PC-9 (cell line): ENCODE data around the gene ZNF284. TPM values are rescaled to one million over a fixed set of nuclear protein-coding genes. Genes with fewer than 3 reads are reported as not detected.
A peak's percentile ranks its signal among the peaks of the same experiment; 100 is the strongest.

Source experiments
- BruUV-seq: library from RNA; stranded (reverse); fragments of 400-500 nt; replicated peaks from 2 replicates; lab custom pipeline; 2021; lab: Mats Ljungman, UMichigan
- CTCF ChIA-PET: fragments of 300-600 bp; sonication (Branson Sonifier 250); formaldehyde crosslinking; loops from one replicate; lab custom pipeline; 2022; ENCODE audit warnings: antibody characterized with exemption; lab: Charles Lee
- POLR2A ChIA-PET: fragments of 300-600 bp; sonication (Branson Sonifier 250); formaldehyde crosslinking; loops from one replicate; lab custom pipeline; 2022; ENCODE audit warnings: antibody characterized with exemption; ENCODE audit not compliant: unreplicated experiment; lab: Charles Lee
- DNase-seq, 2 experiments: peaks; one replicate each; pipeline versions ENCODE4 v3.0.0 to v3.0.0-alpha.2; 2015 to 2022; ENCODE audit warnings: mixed read lengths in 1 of 2
- H2AFZ ChIP-seq: fragments of 200-600 bp; sonication (generic); 2 replicates; pipeline ENCODE4 v1.8.1; 2017; ENCODE audit warnings: antibody characterized with exemption
- H3F3A ChIP-seq: fragments of 200-600 bp; sonication (generic); 2 replicates; pipeline ENCODE4 v1.8.1; 2017; ENCODE audit warnings: antibody characterized with exemption, mild to moderate bottlenecking, low read depth; ENCODE audit not compliant: insufficient read depth
- H3K27ac ChIP-seq: fragments of 200-600 bp; sonication (generic); 2 replicates; pipeline ENCODE4 v1.6.1; 2016; ENCODE audit warnings: mixed run types
- H3K27me3 ChIP-seq: fragments of 200-600 bp; sonication (generic); 2 replicates; pipeline ENCODE4 v1.6.1; 2016; ENCODE audit warnings: low read depth, mixed run types; ENCODE audit not compliant: insufficient read depth
- H3K36me3 ChIP-seq: fragments of 200-600 bp; sonication (generic); 2 replicates; pipeline ENCODE4 v1.6.1; 2016; ENCODE audit warnings: low read depth, mixed run types
- H3K4me1 ChIP-seq: fragments of 200-600 bp; sonication (generic); replicated peaks from 2 replicates; pipeline ENCODE4 v1.6.1; 2016; ENCODE audit warnings: mixed run types; ENCODE audit not compliant: insufficient read depth
- H3K4me2 ChIP-seq: fragments of 200-600 bp; sonication (generic); 2 replicates; pipeline ENCODE4 v1.6.1; 2017; ENCODE audit warnings: mixed run types
- H3K4me3 ChIP-seq: fragments of 200-600 bp; sonication (generic); 2 replicates; pipeline ENCODE4 v1.6.1; 2016; ENCODE audit warnings: mixed run types
- H3K79me2 ChIP-seq: fragments of 200-600 bp; sonication (generic); 2 replicates; pipeline ENCODE4 v1.6.1; 2017; ENCODE audit warnings: low read depth, mixed run types
- H3K9me2 ChIP-seq: fragments of 200-600 bp; sonication (generic); 2 replicates; pipeline ENCODE4 v1.8.1; 2017; ENCODE audit warnings: mild to moderate bottlenecking; ENCODE audit not compliant: insufficient read depth
- H3K9me3 ChIP-seq: fragments of 200-600 bp; sonication (generic); 2 replicates; pipeline ENCODE4 v1.8.1; 2016; ENCODE audit warnings: low read depth; ENCODE audit not compliant: insufficient read depth
- H4K20me1 ChIP-seq: fragments of 200-600 bp; sonication (generic); 2 replicates; pipeline ENCODE4 v1.8.1; 2017; ENCODE audit not compliant: insufficient read depth
- EZH2 ChIP-seq: fragments of 200-600 bp; sonication (generic); IDR thresholded peaks from 2 replicates; pipeline ENCODE4 v1.8.0; 2017; ENCODE audit warnings: antibody characterized with exemption, low read depth
- intact Hi-C: fragments of 100-400 bp; cut with micrococcal nuclease; formaldehyde crosslinking; loops from one replicate; pipeline ENCODE4 v1.10.0; 2022; ENCODE audit not compliant: unreplicated experiment
- total RNA-seq: library from RNA; stranded (reverse); gene quantifications from 2 replicates; pipeline ENCODE4 v1.2.3, GENCODE V29; 2021
- TF ChIP-seq, protein P1 (sequence below): fragments of 200-600 bp; sonication (generic); conservative IDR thresholded peaks from 2 replicates; pipeline ENCODE4 v1.6.1; 2017; ENCODE audit warnings: mixed run types, antibody characterized with exemption, mild to moderate bottlenecking, moderate library complexity

ZNF284 gene
- total RNA-seq, 1 experiment from 2014 or later: 2.0 TPM

DNA sequence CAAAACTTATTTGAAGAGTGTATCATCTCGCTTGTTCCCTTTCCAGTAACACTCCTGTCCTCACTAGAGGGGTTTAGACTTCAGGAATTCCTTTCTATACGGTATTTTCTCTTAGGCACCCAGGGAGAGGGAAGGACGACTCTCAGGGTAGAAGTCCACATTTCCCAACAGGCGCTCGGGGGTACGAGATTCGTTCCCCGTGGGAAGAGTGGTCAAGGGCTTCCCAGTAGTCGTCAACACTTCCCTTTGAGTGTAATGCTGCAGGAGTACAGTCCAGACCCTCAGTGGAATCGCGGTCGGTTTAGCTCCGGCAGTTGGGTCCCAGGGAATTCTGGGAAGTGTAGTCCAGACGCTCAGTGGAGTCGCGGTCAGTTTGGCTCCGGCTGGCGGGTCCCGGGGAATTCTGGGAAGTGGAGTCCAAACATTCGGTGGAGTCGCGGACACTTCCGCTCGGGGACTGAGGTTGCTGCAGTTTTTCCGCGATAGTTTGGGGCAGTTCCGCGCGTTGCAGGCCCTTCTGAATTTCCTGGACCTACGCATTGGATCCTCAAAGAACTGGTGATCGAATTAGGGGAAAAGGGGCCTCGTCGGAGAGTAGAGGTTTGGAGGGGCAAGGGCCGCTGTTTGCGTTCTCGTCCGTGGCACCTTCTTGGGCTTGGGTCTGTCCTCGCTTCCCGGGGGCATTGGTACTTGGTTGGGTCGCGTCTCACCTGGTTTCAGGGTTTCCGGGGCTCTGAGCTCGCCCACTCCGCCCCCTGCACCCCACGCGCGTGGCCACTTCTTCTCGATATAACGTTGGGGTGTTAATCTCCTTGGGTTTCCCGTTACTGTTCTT lies 22.2 kb downstream of the ZNF284 start, which contains the start of gene ZNF224:
Gene ZNF224, plus strand, starts transcription at position 431 of the 835 bp plus-strand sequence. CDS start 3,513 bp downstream, outside the sequence.
- Histone ChIP-seq H3K27me3 (no peaks in the 10 kb centered on the region), H3K4me2 (peak within 1 kb of the TSS; percentile 97), H3K9me2 (no peaks in the 10 kb centered on the region), H3K27ac (peak within 1 kb of the TSS; percentile 10; the same call in 1 of the 2 replicates), H3K79me2 (peaks cover 20% of the 10 kb centered on the region), H3K4me3 (peak within 1 kb of the TSS; percentile 65), H2AFZ (peak within 1 kb of the TSS; percentile 100), H4K20me1 (no peaks in the 10 kb centered on the region), H3K4me1 (peaks cover 19% of the 10 kb centered on the region), H3K9me3 (0 out of 2 replicates have a peak, but pooled peaks cover 3% of the 10 kb centered on the region), H3F3A (peaks cover 9% of the 10 kb centered on the region; the same call in 1 of the 2 replicates), H3K36me3 (peaks cover 17% of the 10 kb centered on the region)
- POLR2A ChIA-PET: interaction anchor here (0.9 kb wide), 1 partner anchor 551 kb away, joined by 3 read pairs; no protein-coding TSS in a partner anchor
- CTCF ChIA-PET: no interaction called here
- intact Hi-C loops: loop anchor here (1.0 to 2.0 kb wide), 4 partner anchors 19 to 110 kb away; partner anchors contain the start of genes ZNF155, ZNF222 and ZNF225
- no peak for TF ChIP-seq EZH2
- TF ChIP-seq, protein P1, sequence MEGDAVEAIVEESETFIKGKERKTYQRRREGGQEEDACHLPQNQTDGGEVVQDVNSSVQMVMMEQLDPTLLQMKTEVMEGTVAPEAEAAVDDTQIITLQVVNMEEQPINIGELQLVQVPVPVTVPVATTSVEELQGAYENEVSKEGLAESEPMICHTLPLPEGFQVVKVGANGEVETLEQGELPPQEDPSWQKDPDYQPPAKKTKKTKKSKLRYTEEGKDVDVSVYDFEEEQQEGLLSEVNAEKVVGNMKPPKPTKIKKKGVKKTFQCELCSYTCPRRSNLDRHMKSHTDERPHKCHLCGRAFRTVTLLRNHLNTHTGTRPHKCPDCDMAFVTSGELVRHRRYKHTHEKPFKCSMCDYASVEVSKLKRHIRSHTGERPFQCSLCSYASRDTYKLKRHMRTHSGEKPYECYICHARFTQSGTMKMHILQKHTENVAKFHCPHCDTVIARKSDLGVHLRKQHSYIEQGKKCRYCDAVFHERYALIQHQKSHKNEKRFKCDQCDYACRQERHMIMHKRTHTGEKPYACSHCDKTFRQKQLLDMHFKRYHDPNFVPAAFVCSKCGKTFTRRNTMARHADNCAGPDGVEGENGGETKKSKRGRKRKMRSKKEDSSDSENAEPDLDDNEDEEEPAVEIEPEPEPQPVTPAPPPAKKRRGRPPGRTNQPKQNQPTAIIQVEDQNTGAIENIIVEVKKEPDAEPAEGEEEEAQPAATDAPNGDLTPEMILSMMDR: no peak
- peak; percentile 85 for DNase-seq
- BruUV-seq: no TSS peak

DNA sequence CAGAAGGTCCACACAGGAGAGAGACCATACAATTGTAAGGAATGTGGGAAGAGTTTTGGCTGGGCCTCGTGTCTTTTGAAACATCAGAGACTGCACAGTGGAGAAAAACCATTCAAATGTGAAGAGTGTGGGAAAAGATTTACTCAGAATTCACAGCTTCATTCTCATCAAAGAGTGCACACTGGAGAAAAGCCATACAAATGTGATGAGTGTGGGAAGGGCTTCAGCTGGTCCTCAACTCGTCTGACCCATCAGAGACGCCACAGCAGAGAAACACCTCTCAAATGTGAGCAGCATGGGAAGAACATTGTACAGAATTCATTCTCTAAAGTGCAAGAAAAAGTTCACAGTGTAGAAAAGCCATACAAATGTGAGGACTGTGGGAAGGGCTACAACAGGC lies 35.8 kb downstream of the ZNF284 start:
- H3F3A ChIP-seq: no peaks in the 10 kb centered on the region
- H3K4me1 ChIP-seq: peaks cover 8% of the 10 kb centered on the region; the same call in 1 of the 2 replicates
- H3K4me3 ChIP-seq: no peak overlapping the region
- H4K20me1 ChIP-seq: no peaks in the 10 kb centered on the region
- peaks cover 45% of the 10 kb centered on the region for H3K36me3 ChIP-seq
- POLR2A ChIA-PET: no interaction called here
- DNase-seq: no peak
- intact Hi-C loops: no loop called here
- CTCF ChIA-PET: no interaction called here
- 0 out of 2 replicates have a peak, but pooled peaks cover 6% of the 10 kb centered on the region for H3K9me2 ChIP-seq
- H3K27me3 ChIP-seq: no peaks in the 10 kb centered on the region
- TF ChIP-seq, protein P1: no peak
- no peak for TF ChIP-seq EZH2
- peaks cover 49% of the 10 kb centered on the region for H3K9me3 ChIP-seq
- BruUV-seq: no TSS peak
- H3K79me2 ChIP-seq: no peaks in the 10 kb centered on the region
- H3K4me2 ChIP-seq: no peak overlapping the region
- H2AFZ ChIP-seq: no peak overlapping the region
- H3K27ac ChIP-seq: no peak overlapping the region

DNA sequence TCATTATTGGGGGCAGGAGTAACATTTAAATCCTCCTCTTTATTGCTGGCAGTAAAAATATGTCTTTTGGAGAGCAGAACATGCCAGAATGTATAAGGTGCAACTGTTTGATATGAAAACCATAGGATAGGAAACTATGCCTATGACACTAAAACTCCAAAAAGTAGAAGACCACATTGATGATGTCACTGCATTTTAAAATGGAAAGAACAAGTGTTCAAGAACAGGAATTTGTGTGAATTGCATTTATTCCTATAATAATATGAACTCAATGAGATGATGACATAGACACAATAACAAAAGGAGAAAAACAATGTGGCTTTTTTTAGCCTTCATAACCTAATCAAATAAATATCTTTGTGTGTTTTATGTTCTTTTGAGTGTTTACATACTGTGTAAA lies 37.5 kb downstream of the ZNF284 start:
- Histone ChIP-seq H4K20me1 (no peaks in the 10 kb centered on the region), H3K27me3 (no peaks in the 10 kb centered on the region), H3K27ac (no peak overlapping the region), H3K4me1 (peaks cover 12% of the 10 kb centered on the region; the same call in 1 of the 2 replicates), H3K4me3 (no peak overlapping the region), H3F3A (no peaks in the 10 kb centered on the region), H3K9me3 (peaks cover 49% of the 10 kb centered on the region), H3K36me3 (peaks cover 28% of the 10 kb centered on the region), H3K4me2 (no peak overlapping the region), H3K9me2 (no peaks in the 10 kb centered on the region), H2AFZ (no peak overlapping the region), H3K79me2 (no peaks in the 10 kb centered on the region)
- no peak for TF ChIP-seq EZH2
- TF ChIP-seq, protein P1: no peak
- POLR2A ChIA-PET: interaction anchor here (0.7 kb wide), 1 partner anchor 102 kb away, joined by 4 read pairs; no protein-coding TSS in a partner anchor
- CTCF ChIA-PET: no interaction called here
- intact Hi-C loops: no loop called here
- DNase-seq: no peak
- no TSS peak for BruUV-seq
